ENCODE measurements around the gene CTNND2.

GRCh38 chr5:11047030-11047429, 857.2 kb downstream of the CTNND2 start:
- TF ChIP-seq CTCF (IDR thresholded peaks at IDR 0.05) (no peak), POLR2A (IDR thresholded peaks at IDR 0.05) (no peak)
